ENCODE results near the gene IQSEC3.
"Not testable (repeated sequence)": the region's sequence is repeated elsewhere in the genome, so short reads cannot be mapped to it uniquely, and the experiment has no call there.

DNA sequence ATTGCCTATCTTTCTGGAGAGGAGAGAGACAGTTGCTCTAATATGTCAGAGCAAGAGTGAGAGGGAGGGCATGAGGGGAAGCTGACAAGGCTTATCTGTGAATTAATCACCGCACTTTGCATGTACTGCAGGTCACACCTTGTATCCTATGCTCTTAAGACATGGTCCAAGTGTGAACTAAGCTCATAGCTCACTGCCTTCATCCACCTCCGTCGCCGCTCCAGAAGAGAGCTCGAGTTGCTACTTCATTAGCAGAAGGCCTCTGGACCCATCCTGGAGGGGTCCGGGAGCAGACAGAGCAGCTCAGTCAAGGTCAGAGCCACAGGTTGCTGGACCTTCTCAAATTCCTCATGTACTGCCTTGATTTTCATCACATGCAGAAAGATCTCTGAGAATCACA, 14.6 kb upstream of the IQSEC3 start:
- not testable (repeated sequence) for TF ChIP-seq BHLHE40 (IDR thresholded peaks at IDR 0.05; ENCODE audit: borderline replicate concordance); HDGF (IDR thresholded peaks at IDR 0.05; ENCODE audit: borderline replicate concordance); SP1 (IDR thresholded peaks at IDR 0.05); FOXK2 (IDR thresholded peaks at IDR 0.05); SUZ12 (IDR thresholded peaks at IDR 0.05); LEF1 (IDR thresholded peaks at IDR 0.05; ENCODE audit: borderline replicate concordance); ELF4 (IDR thresholded peaks at IDR 0.05); FOXM1 (IDR thresholded peaks at IDR 0.05; ENCODE audit: borderline replicate concordance); ZNF384 (IDR thresholded peaks at IDR 0.05); FOXA1 (IDR thresholded peaks at IDR 0.05)
- TF ChIP-seq, protein P1, sequence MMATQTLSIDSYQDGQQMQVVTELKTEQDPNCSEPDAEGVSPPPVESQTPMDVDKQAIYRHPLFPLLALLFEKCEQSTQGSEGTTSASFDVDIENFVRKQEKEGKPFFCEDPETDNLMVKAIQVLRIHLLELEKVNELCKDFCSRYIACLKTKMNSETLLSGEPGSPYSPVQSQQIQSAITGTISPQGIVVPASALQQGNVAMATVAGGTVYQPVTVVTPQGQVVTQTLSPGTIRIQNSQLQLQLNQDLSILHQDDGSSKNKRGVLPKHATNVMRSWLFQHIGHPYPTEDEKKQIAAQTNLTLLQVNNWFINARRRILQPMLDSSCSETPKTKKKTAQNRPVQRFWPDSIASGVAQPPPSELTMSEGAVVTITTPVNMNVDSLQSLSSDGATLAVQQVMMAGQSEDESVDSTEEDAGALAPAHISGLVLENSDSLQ (IDR thresholded peaks at IDR 0.05): not testable (repeated sequence)
